HG03521 (cell line): ENCODE results near the gene SNX15.

Experiments used
- ATAC-seq: cut with Tn5 transposase; IDR thresholded peaks from one replicate; pipeline ENCODE4 v1.9.1; 2021; ENCODE audit warnings: mild to moderate bottlenecking, moderate library complexity; ENCODE audit not compliant: unreplicated experiment

Gene SNX15

DNA sequence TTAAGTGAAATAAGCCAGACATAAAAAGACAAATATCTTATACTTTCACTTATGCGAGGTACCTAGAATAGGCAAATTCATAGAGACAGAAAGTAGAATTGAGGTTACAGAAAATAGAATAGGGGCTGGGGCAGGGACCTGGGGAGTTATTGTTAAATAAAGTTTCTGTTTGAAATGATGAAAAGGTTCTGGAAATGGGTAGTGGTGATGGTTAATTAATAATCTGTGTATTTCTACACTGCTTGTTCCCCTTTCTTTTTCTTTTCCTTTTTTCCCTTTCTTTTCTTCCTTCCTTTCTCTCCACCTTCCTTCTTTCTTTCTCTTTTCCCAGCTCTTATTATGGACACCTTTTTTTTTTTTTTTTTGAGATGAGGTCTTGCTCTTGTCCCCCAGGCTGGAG is 28.3 kb downstream of the SNX15 start:
- ATAC-seq = no peak

- no peak for ATAC-seq
Observed at GRCh38 chr11:65056999-65057398, 29.8 kb downstream of the SNX15 start.

DNA sequence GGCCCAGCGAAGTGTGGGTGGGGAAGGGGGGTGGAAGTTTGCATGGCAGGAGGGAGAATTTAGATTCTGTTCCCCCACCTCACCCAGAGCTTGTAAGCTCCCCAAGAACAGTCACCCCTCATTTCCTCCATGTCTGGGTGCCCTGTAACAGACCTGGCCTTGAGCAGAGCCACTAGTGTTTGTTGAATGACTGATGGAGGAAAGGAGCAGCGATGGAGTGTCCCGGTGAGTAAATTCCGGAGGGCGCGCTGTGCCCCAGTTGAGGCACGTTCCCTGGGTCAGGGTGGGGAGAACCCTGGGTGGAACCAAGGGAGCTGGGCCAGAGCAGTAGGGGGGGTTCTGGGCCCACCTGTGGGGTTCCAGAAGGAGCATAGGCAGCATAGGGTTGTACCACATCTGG is 30.3 kb downstream of the SNX15 start:
- ATAC-seq = no peak

DNA sequence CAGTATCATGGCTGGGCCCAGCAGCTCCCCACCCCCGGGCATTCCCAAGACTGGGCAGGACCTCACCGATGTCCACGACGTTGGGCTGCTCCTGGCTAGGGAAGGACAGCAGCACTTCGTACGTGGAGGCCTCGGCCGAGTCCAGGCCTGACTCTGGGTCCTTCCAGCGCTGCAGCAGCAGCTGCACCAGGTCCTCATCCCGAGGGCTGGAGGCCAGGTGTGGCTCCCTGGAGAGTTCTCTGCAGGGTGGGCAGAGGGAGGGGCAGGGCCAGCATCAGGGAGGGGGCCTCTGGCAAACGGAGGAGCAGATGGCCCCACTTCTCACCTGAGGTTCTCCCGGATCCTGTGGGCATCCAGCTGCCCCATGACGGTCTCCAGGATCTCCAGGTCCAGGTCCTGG is 30.8 kb downstream of the SNX15 start:
- no peak for ATAC-seq

DNA sequence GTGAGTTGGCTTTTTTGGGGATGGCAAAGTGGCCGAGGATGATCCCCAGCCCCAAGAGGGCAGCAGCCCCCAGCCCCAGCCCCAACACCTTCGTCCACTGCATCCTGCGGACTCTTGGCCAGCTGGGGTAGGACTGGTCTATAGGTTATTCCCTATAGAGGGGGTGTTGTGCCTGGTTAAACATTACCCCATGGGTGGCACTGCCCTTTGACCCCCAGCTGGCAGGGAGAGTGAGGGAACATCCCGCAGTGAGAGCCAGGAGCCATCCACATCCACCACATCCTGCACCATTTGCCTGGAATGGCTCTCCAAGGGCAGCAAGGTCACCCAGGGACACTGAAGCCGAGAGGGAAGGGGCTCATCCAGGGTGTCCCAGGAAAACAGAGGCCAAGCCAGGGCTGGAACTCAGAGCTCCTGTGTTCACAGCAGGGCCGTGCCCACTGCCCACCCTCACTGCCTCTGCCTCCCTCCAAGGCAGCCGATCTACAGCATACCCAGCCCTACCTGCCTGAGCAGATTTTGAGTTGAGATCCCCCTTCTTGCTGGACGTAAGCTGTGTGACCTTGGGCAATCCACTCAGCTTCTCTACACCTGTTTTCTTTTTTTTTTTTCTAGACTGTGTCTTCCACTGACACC is 31.3 kb downstream of the SNX15 start, which contains the start of gene NAALADL1:
NAALADL1 (minus strand) TSS at position 135 of the 636 bp plus-strand sequence; CDS start at position 103, 32 bp downstream.
- no peak for ATAC-seq

DNA sequence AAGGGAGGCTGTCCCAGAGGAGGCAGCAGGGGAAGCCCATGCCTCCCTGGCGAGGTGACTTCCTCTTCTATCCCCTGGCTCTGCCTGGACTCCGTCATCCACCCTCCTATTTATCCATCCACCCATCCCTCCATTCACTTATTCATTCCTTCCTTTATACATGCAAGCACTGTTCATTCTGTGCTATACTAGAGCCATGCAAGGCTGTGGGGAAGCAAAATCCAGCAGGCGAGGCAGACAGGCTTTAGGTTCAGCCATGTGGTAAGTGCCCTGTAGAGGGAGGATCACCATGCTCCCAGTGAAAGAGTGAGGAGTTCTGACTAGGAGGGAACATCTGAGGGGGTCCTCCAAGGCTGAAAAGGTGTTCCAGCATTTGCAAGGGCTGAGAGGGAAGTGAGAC is 32.3 kb downstream of the SNX15 start:
- ATAC-seq = no peak

GRCh38 chr11:65059959-65060824 is 33.0 kb downstream of the SNX15 start:
- no peak for ATAC-seq

DNA sequence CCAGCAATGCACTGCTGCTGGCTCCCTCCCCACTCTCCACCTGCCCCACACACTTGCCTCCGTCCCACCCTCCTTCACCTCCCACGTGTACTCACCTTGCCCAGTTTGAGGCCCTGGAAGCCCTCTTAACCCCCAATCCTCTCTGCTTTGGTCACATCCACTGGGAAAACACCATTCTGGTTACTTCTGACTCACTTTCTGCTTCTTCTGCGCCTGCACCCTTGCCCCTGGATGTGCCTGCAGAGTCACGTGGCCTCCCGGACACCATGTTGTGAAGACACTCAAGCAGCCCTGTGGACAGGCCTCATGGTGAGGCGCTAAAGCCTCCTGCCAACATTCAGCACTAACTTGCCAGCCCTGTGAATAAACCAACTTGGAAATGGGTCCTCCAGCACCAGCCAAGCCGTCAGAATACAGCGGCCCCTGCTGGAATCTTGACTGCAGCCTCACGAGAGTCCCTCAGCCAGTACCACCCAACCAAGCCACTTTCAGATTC is 33.7 kb downstream of the SNX15 start:
- ATAC-seq = no peak

DNA sequence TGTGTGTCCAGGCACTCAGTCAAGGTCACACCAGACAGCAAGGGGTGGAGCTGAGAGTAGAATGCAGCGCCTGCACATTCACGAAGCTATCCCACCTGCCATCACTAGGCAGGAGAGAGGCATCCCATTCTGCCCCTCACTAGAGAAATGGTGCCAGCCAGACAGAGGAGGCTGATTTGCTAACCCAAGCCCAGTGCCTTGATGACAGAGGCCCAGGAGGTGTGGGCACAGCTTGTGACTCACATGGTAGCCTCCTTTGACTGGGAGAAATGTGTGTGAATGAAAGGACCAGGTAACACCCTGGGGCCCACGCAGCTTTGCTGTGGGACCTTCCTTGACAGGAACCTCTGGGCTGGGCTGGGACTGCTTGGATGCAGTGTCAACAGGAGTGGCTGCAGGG is 36.3 kb downstream of the SNX15 start:
- ATAC-seq = no peak

DNA sequence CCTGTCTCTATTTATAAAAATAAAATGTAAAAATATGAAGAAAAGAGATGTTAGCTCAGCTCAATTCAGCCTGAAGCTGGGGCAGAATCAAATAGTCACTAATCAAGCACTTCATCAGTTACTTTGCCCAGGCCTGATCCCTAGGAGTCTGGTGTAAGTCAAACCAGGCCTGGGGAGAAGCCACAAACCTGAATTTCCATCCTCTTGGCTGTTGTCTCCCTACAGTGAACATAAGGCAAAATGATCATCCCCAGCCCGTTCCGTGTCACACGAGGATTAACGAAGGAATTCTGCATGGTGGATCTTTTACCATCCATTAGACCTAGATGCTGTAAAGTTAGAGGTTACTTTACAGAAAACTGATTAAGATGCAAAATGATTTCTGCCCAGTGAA is 37.6 kb downstream of the SNX15 start:
- no peak for ATAC-seq

DNA sequence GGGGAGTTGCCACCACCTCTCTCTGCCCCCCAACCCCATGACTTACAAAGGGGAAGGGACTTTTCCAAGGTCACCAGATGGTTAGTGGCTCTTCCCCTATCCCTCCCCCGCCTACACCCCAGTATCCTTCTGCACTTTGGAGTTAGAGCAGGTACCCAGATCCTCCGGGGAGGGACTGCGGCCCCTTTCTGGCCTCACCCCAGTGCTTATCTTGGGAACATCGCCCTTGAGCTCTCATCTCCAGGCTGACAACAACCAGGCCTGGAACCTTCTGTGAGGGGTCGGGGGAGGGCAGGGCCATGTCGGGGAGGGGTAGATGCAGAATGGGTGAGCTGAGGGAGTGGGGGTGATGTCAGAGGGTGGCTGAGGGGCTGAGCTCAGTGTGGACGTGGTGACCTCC is 38.6 kb downstream of the SNX15 start:
- ATAC-seq = no peak

GRCh38 chr11:65066315-65066714 is 39.1 kb downstream of the SNX15 start:
- ATAC-seq = no peak

- no peak for ATAC-seq
Observed at GRCh38 chr11:65066805-65067291, 39.6 kb downstream of the SNX15 start.

DNA sequence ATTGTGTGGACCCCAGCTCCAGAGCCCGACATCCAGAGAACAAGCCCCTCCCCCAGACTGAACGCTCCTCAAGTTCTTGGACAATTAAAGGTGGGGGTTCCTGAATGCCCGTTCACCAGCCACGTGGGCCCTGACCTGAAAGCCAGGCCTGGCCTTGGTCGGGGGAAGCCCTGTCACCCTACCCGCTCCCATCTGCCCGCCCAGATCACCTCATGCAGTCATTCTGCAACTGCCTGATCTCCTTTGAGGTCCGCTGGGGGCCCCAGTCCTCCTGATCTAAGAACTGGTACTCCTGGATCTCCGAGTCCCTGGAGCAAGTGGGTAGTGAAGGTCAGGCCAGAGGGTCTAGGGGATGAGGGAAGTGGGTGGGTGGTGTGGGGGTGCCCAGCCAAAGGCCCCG is 40.2 kb downstream of the SNX15 start:
- ATAC-seq = no peak

DNA sequence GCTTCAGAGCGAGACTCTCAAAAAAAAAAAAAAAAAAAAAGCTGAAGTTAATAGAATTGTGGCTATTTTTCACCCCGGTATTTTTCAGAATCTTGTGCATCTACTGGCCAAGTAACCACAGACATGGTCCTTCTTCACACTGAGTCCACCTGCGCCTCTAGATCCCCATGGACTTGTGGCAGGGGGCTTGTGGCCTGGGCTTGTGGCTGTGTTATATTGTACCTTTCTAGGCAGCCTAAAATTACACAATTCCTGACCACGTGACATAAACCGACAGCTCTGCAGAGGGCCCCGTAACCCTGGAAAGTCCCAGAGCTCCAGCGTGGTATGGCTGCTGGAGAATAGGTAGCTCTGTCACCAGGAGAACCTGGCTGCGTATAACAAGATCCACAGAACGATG is 42.0 kb downstream of the SNX15 start:
- no peak for ATAC-seq

DNA sequence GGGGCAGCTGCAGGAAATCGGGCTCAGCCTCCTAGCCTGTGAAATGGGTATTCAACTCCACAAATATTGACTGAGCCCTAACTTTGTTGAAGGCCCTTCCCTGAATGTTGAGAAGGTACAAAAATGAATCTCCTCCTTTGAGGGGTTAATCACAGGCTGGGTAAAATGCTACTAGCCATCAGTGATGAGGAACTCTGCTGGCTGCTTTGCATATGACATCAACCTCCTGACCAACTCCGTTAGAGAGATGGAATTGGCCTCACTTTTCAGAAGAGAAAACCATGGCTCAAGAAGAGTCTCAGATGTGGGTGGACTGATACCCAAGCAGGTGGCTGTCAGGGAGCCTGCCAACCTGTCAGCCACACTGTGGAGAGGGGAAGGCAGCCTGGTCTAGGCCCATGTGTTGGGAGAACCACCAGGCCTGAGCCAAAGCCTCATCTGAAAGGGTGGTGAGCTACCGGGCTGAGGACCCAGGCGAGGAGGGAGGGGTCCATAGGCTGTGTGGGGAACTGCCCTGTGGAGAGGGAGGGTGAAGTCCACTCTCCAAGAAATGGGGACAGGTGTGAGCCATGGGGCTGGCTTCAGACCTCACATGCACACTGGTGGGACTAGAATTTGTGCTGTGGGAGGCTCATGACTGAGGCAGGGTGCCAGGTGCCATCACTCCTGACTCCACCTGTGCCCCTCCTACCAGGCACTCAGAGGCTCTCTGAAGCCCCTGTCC is 44.8 kb downstream of the SNX15 start:
- no peak for ATAC-seq

- no peak for ATAC-seq
Observed at GRCh38 chr11:65072631-65072966, 45.4 kb downstream of the SNX15 start.

DNA sequence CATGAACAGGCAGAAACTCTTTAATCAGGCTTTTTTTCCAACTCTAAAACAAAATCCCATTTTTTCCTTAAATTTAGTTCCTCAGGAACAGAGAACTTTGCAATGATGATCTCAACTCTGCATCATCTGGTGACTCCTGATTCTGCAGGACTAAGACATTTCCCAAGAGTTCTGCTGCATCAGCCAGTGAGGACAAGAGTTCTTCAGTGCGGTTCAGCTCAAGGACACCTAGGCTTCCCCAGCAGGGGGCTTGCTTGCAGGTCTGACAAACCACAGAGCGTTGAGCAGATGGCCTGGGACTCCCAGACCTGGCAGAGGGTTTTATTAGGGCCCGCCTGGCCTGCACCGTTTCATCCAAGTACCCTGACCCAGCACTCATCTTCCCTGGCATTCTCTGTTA is 50.2 kb downstream of the SNX15 start:
- ATAC-seq = no peak

DNA sequence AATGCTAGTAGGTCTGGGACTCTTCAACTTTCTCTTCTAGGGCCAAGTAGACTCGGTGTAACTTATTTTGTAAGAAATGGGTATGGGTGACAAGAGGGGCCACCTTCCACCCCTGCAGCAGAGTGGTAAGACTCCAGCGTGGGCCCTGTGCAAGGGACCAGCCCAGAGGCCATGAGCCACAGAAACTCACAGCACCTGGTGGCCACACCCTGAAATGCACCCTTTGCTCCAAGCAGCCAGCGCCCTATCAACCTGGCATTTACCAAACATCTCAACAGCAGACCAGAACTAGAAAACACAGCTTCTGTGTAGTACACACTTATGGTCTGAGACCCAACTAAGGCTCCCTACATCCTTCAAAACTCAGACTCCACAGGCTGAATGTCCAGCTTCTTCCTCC is 50.9 kb downstream of the SNX15 start:
- ATAC-seq = peak; percentile 41

GRCh38 chr11:65078786-65079342 is 51.6 kb downstream of the SNX15 start:
- ATAC-seq = no peak

DNA sequence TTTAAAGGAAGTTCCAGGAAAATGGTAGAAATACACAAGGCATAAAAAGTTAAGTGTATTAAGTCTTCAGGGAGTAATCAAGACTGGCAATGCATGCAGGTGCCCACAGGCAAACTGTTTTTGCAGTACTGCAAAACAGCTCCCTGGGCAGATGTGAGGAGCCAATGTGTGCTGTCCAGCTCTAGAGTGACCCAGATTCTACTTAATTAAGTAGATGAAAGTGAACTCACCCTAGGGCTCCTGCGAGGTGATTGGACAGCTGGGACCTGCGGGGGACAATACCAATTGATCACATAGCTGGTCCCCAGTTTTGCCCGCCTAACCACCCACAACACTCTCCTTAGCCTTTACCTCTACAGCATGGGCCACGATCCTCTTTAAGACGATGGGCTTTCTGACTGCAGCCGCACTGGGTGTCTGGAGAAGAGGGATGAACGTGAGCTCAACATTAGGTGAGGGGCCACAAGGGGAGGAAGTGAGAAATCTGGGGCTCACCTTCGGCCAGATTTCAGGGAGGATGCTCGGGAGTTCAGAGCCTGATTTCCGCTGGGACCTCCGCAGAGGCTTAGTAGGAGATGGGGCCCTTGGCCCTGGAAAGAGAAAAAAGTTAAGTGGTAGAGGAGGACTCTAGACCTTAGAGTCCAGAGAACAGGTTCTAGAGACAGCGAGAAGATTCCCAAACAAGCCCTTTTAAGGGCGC is 56.0 kb downstream of the SNX15 start:
- peak; percentile 14 for ATAC-seq
